ENCODE results near the gene ANGEL1. TPM values are rescaled to one million over a fixed set of nuclear protein-coding genes. Genes with fewer than 3 reads are reported as not detected.

Gene ANGEL1
- polyA plus RNA-seq, 1 donor from 2014 or later, result 20.7 TPM

DNA sequence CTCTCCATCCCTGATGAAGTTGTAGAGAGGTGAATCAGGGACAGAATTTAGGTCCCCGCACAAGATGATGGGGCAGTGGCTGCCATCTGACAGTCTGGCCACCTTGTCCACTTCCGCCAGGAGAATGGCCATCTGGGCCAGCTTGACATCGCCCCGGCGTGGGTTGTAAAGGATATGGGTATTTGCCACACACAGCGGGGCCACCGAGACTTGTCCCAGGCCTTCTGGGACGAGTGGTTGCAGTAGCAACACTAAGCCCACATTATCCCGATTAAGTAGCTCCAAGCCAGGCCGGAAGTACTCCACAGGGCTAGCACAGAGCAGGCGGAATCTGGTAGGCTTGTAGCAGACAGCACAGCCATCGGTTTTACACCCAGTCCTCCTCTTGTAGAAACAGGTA is 6.2 kb downstream of the ANGEL1 start:
- no peak overlapping the region for H3K4me3 Mint-ChIP-seq
- peaks cover 15% of the 10 kb centered on the region for H3K36me3 Mint-ChIP-seq
- H3K27me3 Mint-ChIP-seq, result no peaks in the 10 kb centered on the region
- no peak overlapping the region for H3K27ac Mint-ChIP-seq
- H3K4me1 Mint-ChIP-seq, result peaks cover 10 to 11% (median 11%) of the 10 kb centered on the region in 3 donors
- H3K9me3 Mint-ChIP-seq, result no peaks in the 10 kb centered on the region

DNA sequence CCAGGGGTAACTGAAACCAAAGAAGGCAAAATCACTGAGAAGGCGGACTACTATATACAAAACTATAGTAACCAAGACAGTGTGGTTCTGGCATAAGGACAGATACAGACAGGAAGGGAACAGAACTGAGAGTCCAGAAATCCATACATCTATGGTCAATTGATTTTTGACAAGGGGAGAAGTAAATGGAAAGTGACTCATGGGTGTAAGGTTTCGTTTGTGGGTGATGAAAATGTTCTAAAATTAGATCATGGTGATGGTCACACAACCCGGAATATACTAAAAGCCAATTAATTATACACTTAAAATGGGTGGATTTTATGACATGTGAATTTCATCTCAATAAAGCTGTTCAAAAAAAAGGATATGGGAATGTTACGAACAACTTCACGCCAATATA is 18.7 kb downstream of the ANGEL1 start:
- Mint-ChIP-seq H3K36me3 (peaks cover 6% of the 10 kb centered on the region), H3K27me3 (no peaks in the 10 kb centered on the region), H3K27ac (no peak overlapping the region), H3K4me1 (no peaks in the 10 kb centered on the region), H3K4me3 (no peak overlapping the region), H3K9me3 (no peaks in the 10 kb centered on the region)

DNA sequence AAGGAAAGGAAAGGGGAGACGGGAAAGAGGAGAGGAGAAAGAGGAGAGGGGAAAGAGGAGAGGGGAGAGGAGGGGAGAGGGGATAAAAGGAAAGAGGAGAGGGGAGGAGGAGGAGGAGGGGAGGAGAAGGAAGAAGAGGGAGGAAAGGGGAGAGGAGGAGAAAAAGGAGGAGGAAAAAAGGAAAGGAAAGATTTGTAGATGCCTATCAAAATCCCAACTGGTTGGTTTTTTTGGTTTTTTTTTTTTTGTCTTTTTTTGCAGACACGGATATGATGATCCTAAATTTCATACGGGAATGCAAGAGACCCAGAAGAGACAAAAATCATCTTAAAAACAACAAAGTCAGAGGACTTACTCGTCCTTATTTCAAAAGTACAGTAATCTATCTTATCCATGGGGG is 19.4 kb downstream of the ANGEL1 start:
- no peaks in the 10 kb centered on the region for H3K4me1 Mint-ChIP-seq
- H3K9me3 Mint-ChIP-seq, result no peaks in the 10 kb centered on the region
- H3K36me3 Mint-ChIP-seq, result peaks cover 8% of the 10 kb centered on the region
- H3K4me3 Mint-ChIP-seq, result no peak overlapping the region
- H3K27ac Mint-ChIP-seq, result no peak overlapping the region
- no peaks in the 10 kb centered on the region for H3K27me3 Mint-ChIP-seq

DNA sequence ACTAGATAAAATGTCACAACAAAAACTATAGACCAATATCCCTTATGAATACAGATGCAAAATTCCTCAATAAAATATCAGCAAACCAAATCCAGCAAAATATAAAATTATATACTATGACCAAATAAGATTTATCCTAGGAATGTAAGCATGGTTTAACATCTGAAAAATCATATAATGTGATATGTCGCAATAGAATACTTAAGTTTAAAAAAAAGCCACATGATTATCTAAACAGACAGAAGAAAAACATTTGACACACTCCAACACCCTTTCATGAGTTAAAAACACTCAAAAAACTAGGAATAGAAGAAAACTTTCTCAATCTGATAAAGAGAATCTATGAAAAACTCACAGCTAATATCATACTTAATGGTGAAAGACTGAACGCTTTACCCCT is 20.3 kb downstream of the ANGEL1 start:
- H3K27ac Mint-ChIP-seq, result no peak overlapping the region
- no peaks in the 10 kb centered on the region for H3K27me3 Mint-ChIP-seq
- no peak overlapping the region for H3K4me3 Mint-ChIP-seq
- no peaks in the 10 kb centered on the region for H3K9me3 Mint-ChIP-seq
- peaks cover 8% of the 10 kb centered on the region for H3K36me3 Mint-ChIP-seq
- no peaks in the 10 kb centered on the region for H3K4me1 Mint-ChIP-seq

DNA sequence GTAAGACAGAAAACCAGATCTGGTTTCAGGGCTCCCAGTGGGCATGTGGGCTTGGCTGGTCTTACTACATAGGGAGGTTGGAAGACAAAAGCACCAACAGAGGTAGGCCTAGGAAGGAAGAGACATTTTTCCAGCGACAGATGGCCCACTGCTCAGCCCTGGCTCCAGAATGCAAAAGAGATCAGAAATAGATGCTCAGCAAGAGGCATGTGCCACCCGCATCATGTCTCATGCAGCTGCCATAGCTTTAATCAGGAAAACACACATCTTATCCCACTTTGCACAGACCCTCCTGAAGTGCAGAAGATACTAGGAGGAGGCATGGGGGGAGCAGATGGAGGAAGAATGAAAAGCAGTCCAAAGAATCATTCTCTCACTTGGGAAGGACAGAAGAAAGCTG is 26.1 kb downstream of the ANGEL1 start:
- peaks cover 7% of the 10 kb centered on the region for H3K36me3 Mint-ChIP-seq
- no peak overlapping the region for H3K27ac Mint-ChIP-seq
- no peaks in the 10 kb centered on the region for H3K9me3 Mint-ChIP-seq
- H3K4me1 Mint-ChIP-seq, result peaks cover 0 to 5% (median 0%) of the 10 kb centered on the region in 3 donors
- no peak overlapping the region for H3K4me3 Mint-ChIP-seq
- H3K27me3 Mint-ChIP-seq, result no peaks in the 10 kb centered on the region

DNA sequence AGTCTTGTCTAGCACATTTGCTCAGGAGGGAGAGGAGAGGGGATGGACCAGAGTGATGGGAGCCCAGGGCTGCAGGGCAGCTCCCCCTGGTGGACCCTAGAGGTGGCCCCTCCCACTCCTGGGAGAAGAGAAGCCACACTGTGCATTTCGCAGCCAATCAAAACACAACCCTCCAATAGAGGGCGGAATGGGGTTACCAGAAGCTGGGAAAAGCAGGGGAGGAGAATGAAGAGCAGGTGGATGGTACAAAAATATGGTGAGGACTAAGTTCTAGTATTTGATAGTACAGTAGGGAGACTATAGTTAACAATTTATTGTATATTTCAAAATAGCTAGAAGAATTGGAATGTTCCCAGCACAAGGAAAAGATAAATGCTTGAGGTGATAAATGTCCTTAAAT is 27.8 kb downstream of the ANGEL1 start:
- Mint-ChIP-seq H3K4me1 (peaks cover 0 to 5% (median 1%) of the 10 kb centered on the region in 3 donors), H3K27me3 (no peaks in the 10 kb centered on the region), H3K9me3 (no peaks in the 10 kb centered on the region), H3K27ac (no peak overlapping the region), H3K4me3 (no peak overlapping the region), H3K36me3 (peaks cover 6% of the 10 kb centered on the region)

DNA sequence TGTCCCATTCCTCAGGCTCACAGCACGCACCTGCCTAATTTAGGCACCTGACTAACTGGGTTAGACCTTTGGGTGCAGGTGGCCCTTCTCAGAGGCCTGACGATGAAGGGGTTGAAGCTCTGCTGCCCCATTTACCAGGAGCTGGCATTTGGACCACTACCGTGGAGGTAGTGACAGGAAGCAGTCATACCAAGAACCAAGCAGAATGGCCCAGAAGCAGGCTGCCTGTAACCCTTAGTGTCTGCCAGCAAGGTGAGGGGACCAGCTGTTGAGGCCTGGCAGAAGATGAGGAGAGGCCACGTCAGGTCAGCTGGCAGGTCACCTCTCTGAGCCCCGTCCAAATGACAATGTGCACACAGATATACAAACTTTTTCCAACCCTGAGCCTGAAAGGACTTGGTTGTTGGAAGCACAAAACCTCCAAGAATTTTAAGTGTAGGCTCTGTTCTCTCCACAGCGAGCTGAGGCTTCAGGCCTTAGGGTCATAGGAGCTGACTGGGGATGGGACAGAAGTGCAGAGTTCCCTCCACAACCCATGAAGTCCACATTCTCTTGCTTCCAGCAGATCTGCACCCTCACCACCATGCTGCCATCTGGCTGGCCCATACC is 28.3 kb downstream of the ANGEL1 start:
- Mint-ChIP-seq H3K4me3 (no peak overlapping the region), H3K4me1 (peaks cover 0 to 5% (median 1%) of the 10 kb centered on the region in 3 donors), H3K27ac (no peak overlapping the region), H3K36me3 (peaks cover 6% of the 10 kb centered on the region), H3K27me3 (no peaks in the 10 kb centered on the region), H3K9me3 (no peaks in the 10 kb centered on the region)

DNA sequence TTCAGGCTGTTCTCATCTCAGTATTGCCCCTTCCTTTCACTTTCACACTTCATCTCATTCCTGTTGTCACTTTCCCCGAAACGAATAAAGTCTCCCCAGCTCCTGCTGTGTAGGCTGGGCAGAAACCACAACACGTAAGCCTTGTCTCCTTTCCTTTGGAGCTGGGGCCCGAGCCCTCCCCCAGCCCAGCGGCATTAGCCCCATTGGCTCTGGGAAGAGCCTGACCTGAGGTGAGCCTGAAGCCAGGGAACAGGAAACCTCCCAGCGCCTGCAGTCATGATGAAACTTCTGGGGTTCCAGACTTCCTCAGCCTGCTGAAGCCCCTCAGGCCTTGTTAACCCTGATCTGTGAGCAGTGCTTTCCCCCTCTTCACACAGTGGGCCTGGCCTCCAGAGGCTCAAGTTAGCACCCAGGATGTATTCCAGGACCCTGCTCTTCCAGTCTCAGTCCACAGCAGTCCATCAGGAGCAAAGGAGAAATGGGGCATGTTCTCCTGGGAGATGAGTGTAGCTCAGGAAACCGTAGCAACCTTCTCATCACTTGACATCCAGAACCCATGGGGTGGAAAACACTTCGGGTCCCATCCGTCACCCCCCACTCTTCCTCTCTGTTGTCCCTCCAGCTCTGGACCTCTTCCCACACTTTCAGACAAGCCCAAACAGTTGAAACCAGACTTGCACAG is 29.7 kb downstream of the ANGEL1 start:
- Mint-ChIP-seq H3K27ac (peak overlapping the region in 1 of 3 donors; percentile 8), H3K36me3 (peaks cover 3% of the 10 kb centered on the region), H3K27me3 (no peaks in the 10 kb centered on the region), H3K4me3 (no peak overlapping the region), H3K4me1 (peaks cover 0 to 5% (median 1%) of the 10 kb centered on the region in 3 donors), H3K9me3 (no peaks in the 10 kb centered on the region)

DNA sequence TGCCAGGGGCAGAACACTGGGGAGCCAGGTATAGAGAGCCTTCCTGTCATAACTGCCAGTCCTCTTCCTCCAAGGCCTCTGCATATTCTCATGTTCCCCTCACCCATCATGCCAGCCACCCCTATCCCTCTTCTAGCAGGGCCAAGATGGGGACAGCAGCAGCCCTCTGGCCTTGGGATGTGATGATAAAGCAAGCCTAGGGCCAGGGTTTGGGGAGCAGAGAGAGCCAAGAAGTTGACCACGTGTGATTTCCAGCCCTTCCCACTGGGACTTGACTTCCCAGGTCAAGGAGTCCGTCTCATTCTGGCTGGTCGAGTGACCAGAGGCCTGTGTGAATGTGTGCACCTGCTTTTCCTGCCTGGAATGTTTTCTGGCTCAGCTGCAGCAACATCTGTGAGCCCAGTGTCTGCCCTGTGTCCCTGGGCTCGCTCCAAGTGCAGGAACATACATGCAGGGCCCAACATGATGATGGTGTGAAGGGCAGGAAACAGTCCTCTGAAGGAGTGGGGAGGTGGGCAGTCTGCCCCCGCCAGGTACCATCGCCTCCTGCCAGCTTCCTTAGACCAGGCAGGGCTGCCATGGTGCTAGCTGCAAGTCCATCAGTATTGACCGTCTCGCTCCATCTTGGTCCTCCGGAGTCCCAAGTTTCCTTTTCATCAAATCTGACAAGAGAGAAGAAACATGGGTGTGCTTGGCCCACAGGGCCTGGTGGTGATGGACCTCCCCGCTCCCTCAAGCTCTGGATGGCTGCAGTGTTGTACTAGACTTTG is 30.4 kb downstream of the ANGEL1 start:
- Mint-ChIP-seq H3K9me3 (no peaks in the 10 kb centered on the region), H3K27ac (peak overlapping the region in 1 of 3 donors; percentile 8), H3K4me3 (no peak overlapping the region), H3K27me3 (no peaks in the 10 kb centered on the region), H3K36me3 (peaks cover 3% of the 10 kb centered on the region), H3K4me1 (peaks cover 0 to 5% (median 1%) of the 10 kb centered on the region in 3 donors)

DNA sequence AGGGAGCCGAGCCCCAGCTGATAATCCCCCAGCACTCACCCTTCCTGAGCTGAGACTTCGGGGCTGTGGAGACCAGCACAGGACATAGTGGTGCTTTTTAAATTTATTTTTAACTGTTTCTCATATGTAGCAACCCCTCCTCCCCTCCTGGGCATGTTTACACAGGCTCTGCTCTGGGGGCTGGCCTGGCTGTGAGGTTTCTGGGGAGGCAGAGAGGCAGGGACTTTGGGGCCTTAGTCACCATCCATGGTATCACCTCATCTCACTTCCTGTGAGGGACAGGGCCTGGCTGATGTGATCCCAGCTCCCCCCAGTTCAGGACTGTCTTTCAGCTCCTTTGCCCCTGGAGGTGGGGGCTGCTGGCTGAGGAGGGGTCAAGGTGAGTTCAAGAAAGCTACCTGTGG is 31.0 kb downstream of the ANGEL1 start:
- Mint-ChIP-seq H3K36me3 (peaks cover 3% of the 10 kb centered on the region), H3K27me3 (no peaks in the 10 kb centered on the region), H3K4me1 (peaks cover 0 to 5% (median 1%) of the 10 kb centered on the region in 3 donors), H3K9me3 (no peaks in the 10 kb centered on the region), H3K4me3 (no peak overlapping the region), H3K27ac (no peak overlapping the region)

DNA sequence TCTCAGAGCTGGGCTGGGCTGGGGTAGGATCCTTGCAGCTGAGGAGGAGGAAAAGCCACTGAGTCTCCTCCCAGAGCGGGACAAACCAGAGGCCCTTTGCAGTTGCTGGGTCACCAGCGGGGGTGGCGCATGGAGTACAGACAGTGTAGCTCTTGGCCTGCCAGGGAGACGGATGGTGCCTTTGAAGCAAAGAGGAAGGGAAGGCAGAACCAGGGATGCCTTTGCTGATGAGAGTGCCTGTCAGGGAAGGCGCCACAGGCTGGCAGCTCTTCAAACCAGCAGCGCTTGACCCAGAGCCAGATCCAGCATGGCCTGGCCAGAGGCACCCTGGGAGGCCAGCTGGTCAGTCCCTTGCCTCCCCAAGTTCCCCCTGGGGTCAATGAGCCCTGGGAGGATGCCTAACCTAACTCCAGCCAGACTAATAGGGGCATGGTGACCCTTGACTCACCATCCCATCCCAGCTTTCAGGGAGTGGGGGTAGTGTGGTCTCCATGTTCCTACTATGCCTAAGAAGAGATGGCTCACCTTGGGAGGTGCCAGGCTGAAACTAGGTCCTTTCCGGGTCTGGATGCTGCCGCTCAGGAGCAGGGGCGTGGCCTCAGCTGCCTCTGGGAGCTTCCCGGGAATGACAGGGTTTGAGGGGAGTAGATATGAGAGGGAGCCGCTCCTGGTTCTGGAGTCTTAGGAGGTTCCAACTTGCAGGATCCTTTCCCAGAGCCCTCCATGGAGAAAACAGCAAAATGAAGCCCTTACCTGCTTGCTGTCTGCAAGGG is 31.6 kb downstream of the ANGEL1 start:
- Mint-ChIP-seq H3K27ac (no peak overlapping the region), H3K36me3 (peaks cover 3% of the 10 kb centered on the region), H3K4me3 (no peak overlapping the region), H3K9me3 (no peaks in the 10 kb centered on the region), H3K27me3 (no peaks in the 10 kb centered on the region), H3K4me1 (peaks cover 0 to 5% (median 1%) of the 10 kb centered on the region in 3 donors)

DNA sequence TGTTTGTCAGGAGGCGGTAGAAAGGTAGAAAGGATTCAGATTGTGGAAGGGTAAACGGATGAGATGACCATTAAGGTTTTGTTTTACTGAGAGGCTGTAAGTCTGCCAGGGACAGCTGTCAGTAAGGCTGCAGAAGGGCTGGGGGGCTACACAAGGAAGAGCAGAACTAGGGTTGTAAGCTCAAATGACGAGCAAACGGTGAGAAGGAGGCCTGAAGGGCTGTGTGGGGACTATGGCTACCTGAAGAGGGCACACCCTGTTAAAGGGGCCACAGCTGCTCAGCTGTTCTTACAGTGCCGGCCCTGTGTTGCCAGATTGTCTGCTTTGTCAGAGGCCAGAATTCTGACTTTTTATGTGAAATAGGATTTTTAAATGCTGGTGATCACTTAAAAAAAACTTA is 32.3 kb downstream of the ANGEL1 start:
- Mint-ChIP-seq H3K4me3 (no peak overlapping the region), H3K9me3 (no peaks in the 10 kb centered on the region), H3K27ac (no peak overlapping the region), H3K4me1 (peaks cover 0 to 5% (median 1%) of the 10 kb centered on the region in 3 donors), H3K27me3 (no peaks in the 10 kb centered on the region), H3K36me3 (no peaks in the 10 kb centered on the region)

DNA sequence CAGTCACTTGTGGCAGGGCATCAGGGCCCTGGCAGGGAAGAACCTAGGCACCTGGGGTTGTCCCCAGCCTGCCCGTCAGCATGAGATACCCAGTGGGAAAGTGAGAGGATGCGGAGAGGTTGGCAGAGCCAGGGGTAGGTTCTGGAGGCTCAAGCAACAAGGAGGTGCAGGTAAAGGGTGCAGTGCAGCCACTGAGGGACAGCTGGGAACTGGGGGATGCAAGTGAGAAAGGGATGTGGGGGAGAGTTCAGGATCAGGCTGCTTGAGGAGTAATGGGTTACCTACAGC is 32.7 kb downstream of the ANGEL1 start:
- Mint-ChIP-seq H3K9me3 (no peaks in the 10 kb centered on the region), H3K36me3 (no peaks in the 10 kb centered on the region), H3K27me3 (no peaks in the 10 kb centered on the region), H3K4me3 (peak overlapping the region in 1 of 4 donors; percentile 41), H3K27ac (no peak overlapping the region), H3K4me1 (peaks cover 0 to 5% (median 1%) of the 10 kb centered on the region in 3 donors)

DNA sequence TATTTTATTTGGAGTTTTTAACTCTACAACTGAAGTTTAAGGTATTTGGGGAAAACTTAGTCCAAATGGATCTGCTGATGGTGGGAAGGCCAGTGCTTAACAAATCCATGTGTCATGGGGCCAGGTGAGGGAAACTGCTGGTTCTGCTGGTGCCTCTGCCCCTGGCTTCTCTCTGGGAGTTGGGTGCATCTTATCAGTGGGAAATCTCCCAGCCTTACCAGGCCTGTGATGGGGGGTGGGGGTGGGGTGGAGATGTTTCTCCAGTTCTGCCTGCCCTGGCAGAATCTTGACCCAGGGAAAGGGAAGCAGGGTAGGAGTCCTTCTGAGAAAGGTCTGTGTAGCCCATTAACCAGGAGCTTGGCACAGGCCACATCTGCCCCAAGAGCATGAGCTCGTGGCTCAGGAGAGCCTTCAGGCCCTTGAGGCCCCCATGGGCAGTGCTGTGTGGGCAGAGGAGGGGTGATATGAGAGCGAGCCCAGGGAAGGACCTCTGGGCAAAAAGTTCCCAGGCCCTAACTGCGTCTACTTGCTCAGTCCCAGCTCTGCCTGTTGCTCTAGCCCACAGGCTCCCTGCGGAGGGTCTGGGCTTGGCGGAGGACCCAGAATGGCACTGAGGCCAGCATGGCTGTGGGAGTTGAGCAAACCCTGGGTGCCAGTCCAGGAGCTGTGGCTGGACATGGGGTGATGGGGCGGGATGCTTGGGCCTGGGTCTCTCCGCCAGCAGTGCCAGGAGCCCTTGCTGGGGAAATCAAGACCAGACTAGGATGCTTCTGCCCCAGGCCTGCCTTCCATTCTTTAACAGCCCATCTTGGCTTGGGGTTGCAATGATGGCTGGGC is 33.2 kb downstream of the ANGEL1 start:
- Mint-ChIP-seq H3K9me3 (no peaks in the 10 kb centered on the region), H3K36me3 (no peaks in the 10 kb centered on the region), H3K4me1 (peaks cover 0 to 5% (median 1%) of the 10 kb centered on the region in 3 donors), H3K4me3 (no peak overlapping the region), H3K27ac (no peak overlapping the region), H3K27me3 (no peaks in the 10 kb centered on the region)

Measured in IgD-negative memory B cell (primary cell).